Measurements from ENCODE around the gene ASF1A.
"Not testable (repeated sequence)": the region's sequence is repeated elsewhere in the genome, so short reads cannot be mapped to it uniquely, and the experiment has no call there.

Gene ASF1A

DNA sequence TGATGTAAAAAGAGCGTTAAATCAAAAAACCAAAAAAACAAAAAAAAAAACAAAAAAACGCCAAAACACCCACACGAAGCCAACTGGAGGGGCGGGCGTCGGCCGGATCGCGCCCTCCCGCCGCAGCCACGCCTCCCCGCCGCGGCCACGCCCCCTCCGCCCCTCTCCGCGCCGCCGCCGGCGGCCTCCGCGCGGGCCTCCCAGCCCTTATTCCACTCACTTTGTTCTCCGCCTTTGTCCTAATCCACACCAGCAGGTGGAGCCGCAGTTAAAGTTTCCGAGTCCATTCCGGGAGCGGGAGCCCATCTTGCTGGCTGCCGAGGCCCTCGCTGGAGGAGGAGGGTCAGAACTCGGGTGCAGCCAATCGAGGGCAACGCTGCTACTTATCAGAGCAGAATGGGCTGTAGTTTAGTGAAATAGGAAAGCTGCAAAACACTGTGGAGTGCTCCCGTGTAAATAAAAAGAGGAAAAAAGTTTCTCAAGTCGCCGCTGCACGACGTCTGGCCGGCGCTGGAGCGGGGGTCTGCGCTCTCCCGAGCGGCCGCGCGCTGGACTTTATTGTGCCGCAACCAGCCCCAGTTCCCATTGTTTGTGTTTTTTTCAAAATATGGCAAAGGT is at the start of gene ASF1A:
TSS of gene ASF1A (plus strand) at position 346 of the 618 bp plus-strand sequence. CDS start at position 608, 262 bp downstream.
- in situ Hi-C loops (cut with HindIII; ENCODE audit: low sequenced_read_pairs), result no loop called here

DNA sequence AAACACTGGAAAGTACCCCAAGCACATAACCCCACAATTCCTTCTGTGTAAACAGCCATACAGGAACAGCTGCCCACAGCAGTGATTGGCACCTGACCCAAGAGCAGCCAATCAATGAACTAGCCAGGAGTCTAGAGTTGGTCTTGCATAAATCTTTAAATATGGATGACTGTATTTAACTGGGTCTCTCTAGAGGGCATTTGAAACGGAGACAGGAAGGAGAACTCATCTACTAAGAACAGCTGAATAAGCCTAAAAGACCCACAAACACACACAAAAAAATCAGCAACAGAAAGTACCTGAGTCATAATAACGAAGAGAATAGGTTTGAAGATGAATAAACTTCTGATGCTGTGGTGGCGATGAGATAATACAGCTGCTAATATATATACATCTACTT is 49.0 kb upstream of the ASF1A start:
- in situ Hi-C loops (cut with HindIII; ENCODE audit: low sequenced_read_pairs), result no loop called here

DNA sequence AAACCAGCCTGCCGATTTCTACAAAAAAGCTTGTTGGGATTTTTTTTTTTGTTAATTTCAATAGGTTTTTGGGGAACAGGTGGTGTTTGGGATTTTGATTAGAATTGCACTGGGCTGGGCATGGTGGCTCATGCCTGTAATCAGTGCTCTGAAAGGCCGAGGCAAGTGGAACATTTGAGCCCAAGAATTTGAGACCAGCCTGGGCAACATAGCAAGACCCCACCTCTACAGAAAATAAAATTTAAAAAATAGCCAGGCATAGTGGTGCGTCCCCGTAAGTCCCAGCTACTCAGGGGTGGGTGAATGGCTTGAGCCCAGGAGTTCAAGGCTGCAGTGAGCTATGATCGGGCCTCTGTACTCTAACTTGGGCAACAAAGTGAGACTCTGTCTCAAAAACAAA is 40.5 kb upstream of the ASF1A start:
- in situ Hi-C loops (cut with HindIII; ENCODE audit: low sequenced_read_pairs), result no loop called here

DNA sequence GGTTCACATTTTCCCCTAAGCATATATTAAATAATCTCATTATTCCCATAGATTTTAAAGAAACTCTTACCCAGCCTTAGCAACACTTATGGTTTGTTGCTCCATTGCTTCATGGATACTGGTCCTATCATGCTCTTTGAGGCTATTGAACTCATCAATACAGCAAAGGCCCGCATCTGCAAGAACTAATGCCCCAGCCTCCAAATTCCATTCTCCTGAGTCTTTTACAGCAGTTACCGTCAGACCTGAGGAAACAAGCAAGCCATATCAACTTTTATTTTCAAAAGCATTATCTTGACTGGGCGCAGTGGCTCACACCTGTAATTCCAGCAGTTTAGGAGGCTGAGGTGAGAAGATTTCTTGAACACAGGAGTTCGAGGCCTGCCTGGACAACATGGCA is 37.7 kb upstream of the ASF1A start:
- in situ Hi-C loops (cut with HindIII; ENCODE audit: low sequenced_read_pairs), result no loop called here

DNA sequence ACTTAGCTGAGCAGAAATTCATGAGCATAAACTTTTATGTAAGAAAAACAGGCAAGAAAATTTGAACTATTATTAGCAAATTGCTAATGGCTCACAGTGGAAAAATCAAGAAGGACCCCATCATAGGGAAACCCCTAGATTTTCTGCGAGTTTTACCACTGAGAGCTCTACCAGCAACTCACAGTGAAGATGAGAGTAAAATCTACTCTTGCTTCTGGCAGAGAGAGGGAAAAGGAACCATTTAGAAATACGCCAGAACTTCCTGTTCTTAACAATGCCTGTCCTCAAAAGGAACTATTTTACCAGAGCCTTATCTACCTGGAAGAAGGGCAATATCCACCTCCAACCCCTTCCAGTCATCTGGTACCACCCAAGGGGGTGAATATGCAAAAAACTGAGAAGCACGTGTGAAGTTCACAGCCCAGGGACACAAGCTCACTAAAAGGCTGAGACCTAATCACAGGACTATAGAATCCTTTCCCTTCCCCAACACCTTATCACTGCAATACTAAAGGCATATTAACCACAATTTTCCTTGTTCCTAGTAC is 34.4 kb upstream of the ASF1A start:
- in situ Hi-C loops (cut with HindIII; ENCODE audit: low sequenced_read_pairs), result no loop called here

DNA sequence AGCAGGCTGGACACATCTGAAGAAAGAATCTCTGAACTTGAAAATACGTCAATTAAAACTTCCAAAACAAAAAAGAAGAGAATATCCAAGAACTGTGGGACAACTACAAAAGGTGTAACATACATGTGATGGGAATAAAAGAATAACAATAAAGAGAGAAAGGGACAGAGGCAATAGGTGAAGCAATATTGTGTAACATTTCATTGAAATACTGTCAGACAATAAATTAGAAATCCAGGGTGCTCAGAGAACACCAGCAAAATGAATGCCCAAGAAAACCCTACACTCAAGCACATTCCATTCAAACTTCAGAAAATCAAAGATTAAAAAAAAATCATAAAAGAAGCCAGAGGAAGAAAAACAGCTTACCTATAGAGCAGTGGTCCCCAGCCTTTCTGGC is 33.6 kb upstream of the ASF1A start:
- in situ Hi-C loops (cut with HindIII; ENCODE audit: low sequenced_read_pairs), result no loop called here

DNA sequence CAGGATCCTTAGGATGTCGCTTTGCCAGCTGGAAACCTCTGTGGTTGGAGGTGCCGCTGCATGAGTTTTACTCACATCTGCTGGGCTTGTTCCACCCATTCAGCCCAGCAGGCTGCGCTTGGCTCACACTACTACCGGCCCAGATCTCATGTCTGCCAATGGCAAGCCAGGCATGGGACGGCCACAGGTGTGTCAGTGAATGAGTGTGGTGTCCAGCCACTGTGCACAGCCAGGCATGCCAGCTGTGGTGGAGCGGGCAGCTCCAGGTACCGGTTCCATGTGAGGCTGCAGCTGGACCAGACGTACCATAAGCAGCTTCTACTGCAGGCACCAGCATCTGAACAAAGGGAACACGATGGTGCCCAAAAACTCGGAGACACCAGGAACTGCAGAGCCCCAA is 33.1 kb upstream of the ASF1A start:
- in situ Hi-C loops (cut with HindIII; ENCODE audit: low sequenced_read_pairs), result no loop called here

DNA sequence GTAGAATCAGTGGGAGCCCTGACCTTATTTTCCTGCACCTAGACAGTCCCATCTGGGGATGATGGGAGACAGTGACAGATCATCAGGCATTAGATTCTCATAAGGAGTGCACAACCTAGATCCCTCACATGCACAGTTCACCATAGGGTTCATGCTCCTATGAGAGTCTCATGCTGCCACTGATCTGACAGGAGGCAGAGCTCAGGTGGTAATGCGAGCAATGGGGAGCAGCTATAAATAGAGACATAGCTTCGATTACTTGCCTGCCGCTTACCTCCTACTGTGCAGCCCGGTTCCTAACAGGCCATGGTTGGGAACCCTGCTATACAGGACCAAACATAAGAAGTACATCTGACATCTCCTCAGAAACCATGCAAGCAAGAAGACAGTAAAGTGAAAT is 31.5 kb upstream of the ASF1A start:
- in situ Hi-C loops (cut with HindIII; ENCODE audit: low sequenced_read_pairs), result no loop called here

DNA sequence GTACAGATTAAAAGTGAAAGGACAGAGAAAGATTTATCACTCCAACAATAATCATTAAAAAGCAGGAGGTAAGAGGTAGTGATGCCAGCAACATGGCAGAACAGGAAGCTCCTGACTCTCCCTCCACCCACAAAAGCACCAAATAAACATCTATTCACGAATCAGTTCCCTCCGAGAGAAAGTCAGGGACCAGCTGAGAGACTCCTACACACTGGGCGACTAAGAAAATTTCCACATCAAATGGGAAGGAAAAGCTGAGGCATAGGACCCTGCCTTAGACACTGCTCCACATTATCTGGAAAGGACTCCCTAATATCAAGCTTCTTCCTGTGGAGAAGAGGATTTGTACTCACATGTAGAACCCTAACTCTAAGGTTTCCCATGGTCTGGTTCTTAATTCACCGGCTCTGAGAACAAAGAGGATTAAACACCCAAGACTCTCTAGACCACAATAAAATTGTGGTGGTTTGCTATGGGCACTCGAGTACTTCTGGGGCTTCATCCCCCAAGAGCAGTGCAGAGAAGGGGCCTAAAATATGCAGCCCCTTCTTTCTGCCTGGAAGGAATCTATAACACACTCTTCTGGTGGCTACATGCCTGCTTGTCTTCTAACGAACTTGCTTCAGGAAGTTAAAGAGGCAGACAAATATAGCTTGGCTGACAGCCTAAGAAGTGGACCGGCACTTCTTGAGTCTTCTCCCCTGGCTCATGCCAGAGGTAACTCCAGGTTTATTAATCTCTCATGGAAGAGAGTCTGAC is 29.4 kb upstream of the ASF1A start:
- in situ Hi-C loops (cut with HindIII; ENCODE audit: low sequenced_read_pairs), result no loop called here

DNA sequence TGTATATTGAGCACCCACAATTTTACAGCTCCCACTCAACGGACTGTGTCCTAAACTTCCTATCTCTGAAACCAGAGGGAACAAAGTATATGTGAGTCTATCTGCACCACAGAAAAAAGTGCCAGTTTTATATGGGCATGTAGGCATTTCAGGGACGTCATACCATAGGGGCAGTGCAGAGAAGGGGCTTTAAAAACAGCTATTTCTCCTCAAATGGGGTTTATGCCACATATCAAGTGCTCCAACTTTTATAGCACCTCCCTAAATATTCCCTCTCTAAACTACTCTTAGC is 28.9 kb upstream of the ASF1A start:
- in situ Hi-C loops (cut with HindIII; ENCODE audit: low sequenced_read_pairs), result no loop called here

DNA sequence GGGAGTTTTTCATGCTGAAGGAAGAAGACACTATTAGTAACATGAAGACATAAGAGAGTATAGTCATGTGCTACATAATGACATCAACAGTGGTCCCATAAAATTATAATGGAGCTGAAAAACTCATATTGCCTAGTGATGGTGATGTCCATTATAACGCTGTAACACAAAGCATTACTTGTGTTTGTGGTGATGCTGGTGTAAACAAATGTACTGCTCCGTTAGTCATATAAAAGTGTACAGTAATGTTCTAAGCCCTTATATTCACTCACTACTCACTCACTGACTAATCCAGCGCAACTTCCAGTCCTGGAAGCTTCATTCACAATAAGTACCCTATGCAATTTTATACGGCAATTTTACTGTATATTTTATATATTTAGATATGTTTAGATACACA is 26.8 kb upstream of the ASF1A start:
- in situ Hi-C loops (cut with HindIII; ENCODE audit: low sequenced_read_pairs), result no loop called here

DNA sequence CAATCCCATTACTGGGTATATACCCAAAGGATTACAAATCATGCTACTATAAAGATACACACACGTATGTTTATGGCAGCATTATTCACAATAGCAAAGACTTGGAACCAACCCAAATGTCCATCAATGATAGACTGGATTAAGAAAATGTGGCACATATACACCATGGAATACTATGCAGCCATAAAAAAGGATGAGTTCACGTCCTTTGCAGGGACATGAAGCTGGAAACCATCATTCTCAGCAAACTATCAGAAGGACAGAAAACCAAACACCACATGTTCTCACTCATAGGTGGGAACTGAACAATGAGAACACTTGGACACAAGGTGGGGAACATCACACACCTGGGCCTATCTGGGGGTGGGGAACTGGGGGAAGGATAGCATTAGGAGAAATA is 25.1 kb upstream of the ASF1A start:
- in situ Hi-C loops (cut with HindIII; ENCODE audit: low sequenced_read_pairs), result not testable (repeated sequence)

DNA sequence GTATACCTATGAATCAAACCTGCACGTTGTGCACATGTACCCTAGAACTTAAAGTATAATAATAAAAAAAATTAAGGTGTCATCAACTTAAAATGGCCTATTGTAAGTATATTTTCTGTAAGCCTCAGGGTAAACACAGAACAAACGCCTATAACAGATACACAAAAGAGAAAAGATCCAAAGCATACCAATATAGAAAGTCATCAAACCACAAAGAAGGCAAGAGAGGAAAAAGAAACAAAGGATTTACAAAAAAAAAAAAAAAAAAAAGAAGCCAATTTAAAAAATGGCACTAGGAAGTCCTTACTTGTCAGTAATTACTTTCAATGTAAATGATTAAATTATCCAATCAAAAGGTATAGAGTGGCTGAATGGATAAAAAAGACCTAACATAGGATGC is 24.6 kb upstream of the ASF1A start:
- in situ Hi-C loops (cut with HindIII; ENCODE audit: low sequenced_read_pairs), result no loop called here

DNA sequence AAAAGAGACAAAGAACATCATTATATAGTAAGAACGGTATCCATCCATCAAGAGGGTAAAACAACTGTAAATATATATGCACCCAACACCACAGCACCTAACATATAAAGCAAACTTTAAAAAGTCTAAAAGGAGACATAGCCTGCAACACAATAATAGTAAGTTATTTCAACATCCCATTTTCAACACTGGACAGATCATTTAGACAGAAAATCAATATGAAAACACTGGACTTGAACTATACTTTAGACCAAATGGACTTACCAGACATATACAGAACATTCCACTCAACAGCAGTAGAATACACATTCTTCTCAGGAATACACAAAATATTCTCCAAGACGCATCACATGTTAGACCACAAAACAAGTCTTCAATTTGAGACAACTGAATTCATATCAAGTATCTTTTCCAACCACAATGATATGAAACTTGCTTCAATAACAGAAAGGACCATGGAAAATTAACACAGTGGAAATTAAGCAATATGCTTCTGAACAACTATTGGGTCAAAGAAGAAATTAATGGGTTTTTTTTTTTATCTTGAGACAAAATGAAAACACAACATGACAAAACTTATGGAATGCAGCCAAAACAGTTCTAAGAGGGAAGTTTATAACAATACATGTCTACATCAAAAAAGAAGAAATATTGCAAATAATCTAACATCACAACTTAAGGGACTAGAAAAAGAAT is 23.9 kb upstream of the ASF1A start:
- in situ Hi-C loops (cut with HindIII; ENCODE audit: low sequenced_read_pairs), result no loop called here

DNA sequence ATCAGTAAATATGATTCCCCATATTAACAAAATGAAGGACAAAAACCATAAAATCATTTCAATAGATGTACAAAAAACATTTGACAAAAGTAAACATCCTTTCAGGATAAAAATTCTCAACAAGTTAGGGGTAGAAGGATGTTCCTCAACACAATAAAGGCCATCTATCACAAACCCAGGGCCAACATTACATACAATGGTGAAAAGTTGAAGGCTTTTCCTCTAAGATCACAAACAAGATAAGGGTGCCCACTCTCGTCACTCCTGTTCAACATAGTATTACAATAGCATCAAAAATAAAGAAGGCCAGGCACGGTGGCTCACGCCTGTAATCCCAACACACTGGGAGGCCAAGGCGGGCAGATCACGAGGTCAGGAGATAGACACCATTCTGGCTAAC is 22.6 kb upstream of the ASF1A start:
- in situ Hi-C loops (cut with HindIII; ENCODE audit: low sequenced_read_pairs), result no loop called here

DNA sequence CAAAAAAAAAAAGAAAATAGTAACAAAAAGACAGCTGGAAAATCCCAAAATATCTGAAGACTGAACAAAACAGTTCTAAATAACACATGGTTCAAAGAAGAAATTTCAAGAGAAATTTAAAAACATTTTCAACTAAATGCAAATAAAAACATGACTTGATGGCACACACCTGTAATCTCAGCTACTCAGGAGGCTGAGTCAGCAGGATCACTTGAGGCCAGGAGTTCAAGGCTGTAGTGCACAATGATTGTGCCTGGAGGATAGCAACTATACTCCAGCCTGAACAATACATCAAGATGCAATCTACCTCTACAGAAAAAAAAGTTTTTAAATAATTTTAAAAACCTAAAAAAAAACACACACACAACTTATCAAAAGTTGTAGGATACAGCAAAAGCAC is 21.6 kb upstream of the ASF1A start:
- in situ Hi-C loops (cut with HindIII; ENCODE audit: low sequenced_read_pairs), result no loop called here

DNA sequence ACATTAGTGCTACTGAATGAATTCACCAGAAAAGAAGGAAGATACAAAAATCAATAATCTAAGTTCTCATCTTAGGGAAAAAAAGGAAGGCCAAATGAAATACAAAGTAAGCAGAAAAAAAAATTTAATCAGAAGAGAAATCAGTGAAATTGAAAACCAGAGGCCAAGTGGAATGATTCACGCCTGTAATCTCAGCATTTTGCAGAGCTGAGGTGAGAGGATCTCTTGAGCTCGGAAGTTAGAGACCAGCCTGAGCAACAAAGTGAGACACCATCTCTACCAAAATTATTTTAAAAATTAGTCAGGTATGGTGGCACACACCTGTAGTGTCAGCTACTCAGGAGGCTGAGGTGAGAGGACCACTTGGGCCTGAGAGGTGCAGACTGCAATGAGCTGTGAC is 21.2 kb upstream of the ASF1A start:
- in situ Hi-C loops (cut with HindIII; ENCODE audit: low sequenced_read_pairs), result no loop called here

DNA sequence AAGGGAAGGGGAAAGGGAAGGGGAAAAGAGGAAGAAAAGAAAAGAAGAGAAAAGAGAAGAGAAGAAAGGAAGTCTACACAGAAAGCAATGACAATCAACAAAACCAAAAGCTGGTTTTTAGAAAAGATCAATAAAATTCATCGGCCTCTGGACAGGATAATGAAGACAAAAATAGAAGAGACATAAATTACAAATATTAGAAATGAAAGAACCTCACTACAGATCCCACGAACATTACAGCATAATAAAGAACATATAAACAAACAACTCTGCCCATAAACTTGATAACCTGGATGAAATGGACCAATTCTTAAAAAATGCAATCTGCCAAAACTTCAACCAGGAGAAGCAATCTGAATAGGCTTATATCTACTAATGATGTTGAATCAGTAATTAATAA is 20.7 kb upstream of the ASF1A start:
- in situ Hi-C loops (cut with HindIII; ENCODE audit: low sequenced_read_pairs), result no loop called here

DNA sequence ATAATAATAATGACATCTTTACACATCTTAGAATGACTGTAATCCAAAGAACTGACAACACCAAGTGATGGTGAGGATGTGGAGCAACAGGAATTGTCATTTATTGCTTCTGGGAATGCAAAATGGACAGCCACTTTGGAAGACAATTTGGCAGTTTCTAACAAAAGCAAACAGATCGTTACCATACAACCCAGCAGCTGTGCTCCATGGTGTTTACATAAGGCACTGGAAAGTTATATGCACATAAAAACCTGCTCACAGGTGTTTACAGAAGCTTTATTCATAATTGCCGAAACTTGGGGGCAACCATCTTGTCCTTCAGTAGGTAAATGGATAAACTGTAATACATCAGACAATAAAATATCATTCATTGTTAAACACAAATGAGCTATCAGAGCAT is 18.3 kb upstream of the ASF1A start:
- in situ Hi-C loops (cut with HindIII; ENCODE audit: low sequenced_read_pairs), result no loop called here

DNA sequence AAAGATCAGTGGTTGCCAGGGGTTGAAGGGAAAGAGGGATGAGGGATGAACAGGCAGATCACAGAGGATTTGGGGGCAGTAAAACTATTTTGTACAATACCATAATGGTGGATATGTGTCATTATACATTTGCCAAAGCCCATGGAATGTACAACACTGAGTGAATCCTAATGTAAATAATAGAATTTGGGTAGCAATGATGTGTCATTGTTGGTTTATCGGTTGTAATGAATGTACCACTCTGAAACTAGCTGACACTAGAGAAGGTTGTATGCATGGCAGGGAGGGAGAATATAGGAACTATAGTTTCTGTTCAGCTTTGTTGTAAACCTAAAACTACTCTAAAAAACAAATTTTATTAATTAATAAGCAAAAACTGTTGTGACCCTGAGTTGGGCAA is 17.8 kb upstream of the ASF1A start:
- in situ Hi-C loops (cut with HindIII; ENCODE audit: low sequenced_read_pairs), result no loop called here

DNA sequence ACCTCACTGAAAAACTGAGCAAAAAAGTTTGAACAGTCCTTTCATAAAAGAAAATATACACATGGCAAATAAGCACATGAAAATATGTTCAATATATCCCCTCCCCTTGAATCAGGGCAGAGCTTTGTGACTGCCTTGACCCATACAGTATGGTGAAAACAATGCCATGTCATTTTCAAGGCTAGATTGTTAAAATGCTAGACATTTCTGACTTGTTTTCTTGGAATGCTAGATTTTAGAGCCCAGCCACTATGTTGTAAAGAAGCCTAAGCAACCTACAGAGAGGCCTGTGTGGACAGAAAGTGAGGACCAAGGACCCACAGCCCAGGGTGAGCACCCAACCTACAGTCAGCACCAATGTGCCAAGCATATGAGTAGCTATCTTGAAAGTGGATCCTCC is 17.1 kb upstream of the ASF1A start:
- in situ Hi-C loops (cut with HindIII; ENCODE audit: low sequenced_read_pairs), result no loop called here

DNA sequence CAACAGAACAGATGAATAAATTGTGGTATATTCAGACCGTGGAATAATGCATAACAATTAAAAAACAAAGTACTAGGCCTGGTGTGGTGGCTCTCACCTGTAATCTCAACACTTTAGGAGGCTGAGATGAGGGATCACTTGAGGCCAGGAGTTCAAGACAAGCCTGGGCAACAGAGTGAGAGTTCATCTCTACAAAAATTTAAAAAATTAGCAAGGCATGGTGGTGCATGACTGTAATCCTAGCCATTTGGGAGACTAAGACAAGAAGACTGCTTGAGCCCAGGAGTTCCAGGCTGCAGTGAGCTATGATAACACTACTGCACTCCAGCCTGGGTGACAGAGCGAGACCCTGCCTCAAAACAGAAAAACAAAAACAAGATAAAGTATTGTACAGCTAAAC is 16.1 kb upstream of the ASF1A start:
- in situ Hi-C loops (cut with HindIII; ENCODE audit: low sequenced_read_pairs), result no loop called here
